Measurements from ENCODE around the gene SAMD1.
A peak's percentile ranks its signal among the peaks of the same experiment; 100 is the strongest.

SAMD1 gene

GRCh38 chr19:14089662-14090508 lies 666 bp downstream of the SAMD1 start:
- DNase-seq, result peak; percentile 63 to 84 (median 74)

GRCh38 chr19:14089412-14089661 lies 1.2 kb downstream of the SAMD1 start:
- peak in 1 of 4 experiments; percentile 23 for DNase-seq

- DNase-seq, result no peak
Measured at GRCh38 chr19:14088634-14089411, 1.7 kb downstream of the SAMD1 start.

- DNase-seq, result no peak
Measured at GRCh38 chr19:14086098-14086497, 4.5 kb downstream of the SAMD1 start.

GRCh38 chr19:14085309-14085995 lies 5.1 kb downstream of the SAMD1 start, which contains the start of gene C19orf67:
TSS of gene C19orf67 (minus strand) at chr19:14085783. CDS start at chr19:14085627, 156 bp downstream.
- DNase-seq, result no peak

GRCh38 chr19:14082675-14082960 lies 7.9 kb downstream of the SAMD1 start:
- DNase-seq, result no peak

GRCh38 chr19:14081797-14082674 lies 8.5 kb downstream of the SAMD1 start:
- DNase-seq, result peak; percentile 62 to 87 (median 70)

GRCh38 chr19:14080887-14081796 lies 9.4 kb downstream of the SAMD1 start:
- DNase-seq, result peak; percentile 98 to 100 (median 100)

GRCh38 chr19:14078411-14078810 lies 12.1 kb downstream of the SAMD1 start:
- peak; percentile 84 to 96 (median 90) for DNase-seq

GRCh38 chr19:14073925-14074838 lies 16.4 kb downstream of the SAMD1 start:
- peak; percentile 30 to 66 (median 40) for DNase-seq

- peak; percentile 81 to 95 (median 88) for DNase-seq
Measured at GRCh38 chr19:14073261-14073924, 17.2 kb downstream of the SAMD1 start.

GRCh38 chr19:14072535-14073260 lies 17.9 kb downstream of the SAMD1 start, which contains the start of gene MISP3:
TSS of gene MISP3 (plus strand) at chr19:14072786. CDS start at chr19:14073310, 524 bp downstream.
- peak in 2 of 4 experiments; percentile 59 to 67 for DNase-seq

GRCh38 chr19:14070268-14071050 lies 20.1 kb downstream of the SAMD1 start:
- no peak for DNase-seq

- no peak for DNase-seq
Measured at GRCh38 chr19:14066134-14066533, 24.4 kb downstream of the SAMD1 start.

GRCh38 chr19:14063105-14063504 lies 27.4 kb downstream of the SAMD1 start:
- DNase-seq, result peak in 1 of 4 experiments; percentile 36

GRCh38 chr19:14062558-14062855 lies 28.0 kb downstream of the SAMD1 start:
- no peak for DNase-seq

- DNase-seq, result no peak
Measured at GRCh38 chr19:14061751-14062557, 28.6 kb downstream of the SAMD1 start, which contains the start of gene PALM3. TSS of gene PALM3 (minus strand) at chr19:14062076. CDS start at chr19:14061980, 96 bp downstream.

All from suppressor macrophage (primary cell).